Kidney tubule cell (primary cell): ENCODE measurements around the gene CDC6.

ENCODE experiments used
- DNase-seq: peaks from one replicate; pipeline ENCODE4 v3.0.0-alpha.2; 2018; ENCODE audit warnings: low spot score

Gene CDC6

DNA sequence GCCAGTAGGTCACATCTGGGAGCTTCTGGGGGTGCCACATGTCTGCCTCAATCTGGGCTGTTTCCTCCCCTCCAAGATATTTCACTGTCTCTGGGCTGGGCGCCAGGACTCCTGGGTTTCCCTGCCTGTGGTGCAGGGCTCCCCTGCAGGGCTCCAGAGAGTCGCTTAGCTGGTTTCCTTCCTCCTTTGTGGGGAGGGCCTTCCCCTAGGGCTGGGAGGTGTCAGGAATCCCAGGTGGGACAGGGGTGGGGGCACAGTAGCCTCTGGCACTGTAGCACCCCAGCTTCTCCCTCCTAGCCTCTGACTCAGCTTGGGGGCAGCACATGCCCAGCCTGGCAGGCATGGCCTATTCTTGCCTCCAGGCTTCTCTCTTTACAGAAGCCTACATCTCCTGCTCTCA, 23.9 kb downstream of the CDC6 start:
- DNase-seq = peak; percentile 75

DNA sequence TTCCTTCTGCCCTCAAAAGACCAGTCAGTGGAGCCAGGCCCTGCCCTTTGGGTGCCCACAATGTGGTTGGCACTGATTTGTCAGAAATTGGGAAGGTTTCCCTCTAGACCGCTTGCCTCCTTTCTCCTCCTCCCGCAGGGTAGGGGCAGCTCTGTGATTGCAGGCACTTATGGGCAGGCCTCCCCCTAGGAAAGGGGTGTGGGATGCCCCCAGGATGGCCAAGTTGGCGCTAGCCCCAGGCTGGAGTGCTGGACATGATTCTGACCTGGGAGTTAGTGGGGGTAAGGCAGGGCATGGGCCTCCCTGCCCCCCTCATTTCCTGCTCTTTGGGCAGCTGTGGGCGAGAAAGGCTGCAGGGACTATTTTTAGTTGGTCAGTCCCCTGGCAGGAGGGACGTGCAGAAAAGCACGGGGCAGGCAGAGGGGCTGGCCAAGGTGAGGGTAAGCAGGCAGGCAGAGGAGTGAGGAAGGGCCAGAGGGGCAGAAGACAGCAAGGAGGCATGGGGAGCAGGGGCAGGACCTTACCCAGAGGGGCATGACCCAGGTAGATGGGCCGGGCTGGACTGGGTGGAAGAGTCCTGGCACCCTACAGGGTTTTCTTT, 24.6 kb downstream of the CDC6 start:
- peak; percentile 76 for DNase-seq

DNA sequence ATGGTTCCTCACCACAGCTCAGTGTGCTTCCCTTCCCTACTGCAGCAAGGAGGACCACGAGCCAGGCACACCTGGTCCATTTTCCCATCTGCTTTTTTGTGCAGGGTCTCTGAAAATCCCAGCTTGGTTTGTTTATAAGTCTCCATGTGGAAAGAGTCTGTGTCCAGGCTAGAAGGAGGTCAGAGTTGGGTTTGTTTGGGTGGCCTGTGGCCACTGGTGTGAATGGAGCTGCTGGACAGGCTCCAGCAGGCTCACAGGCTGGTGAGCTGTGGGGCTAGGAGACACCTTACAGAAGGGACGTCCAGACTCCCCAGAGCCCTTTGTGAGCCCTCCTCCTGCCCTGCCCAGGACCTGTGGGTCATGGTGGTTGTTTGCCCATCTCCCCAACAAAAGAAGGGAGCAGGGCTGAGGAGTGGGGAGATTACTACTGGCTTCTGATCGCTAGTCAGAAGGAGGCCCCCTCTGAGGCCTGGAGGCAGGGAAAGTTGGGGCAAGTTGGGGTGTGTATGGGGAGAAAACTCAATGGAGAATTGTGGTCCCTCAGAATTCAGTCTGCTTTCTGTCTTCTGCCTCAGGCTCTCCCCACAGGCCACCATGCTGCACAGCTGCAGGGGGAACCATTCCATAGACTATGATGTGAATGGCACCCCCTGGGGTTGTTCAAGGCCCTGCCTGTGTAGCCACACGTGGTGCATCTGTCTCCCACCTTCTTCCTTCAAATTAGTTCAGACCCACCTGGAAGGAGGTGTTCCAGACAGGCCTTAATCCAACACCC, 25.4 kb downstream of the CDC6 start:
- DNase-seq = peak; percentile 17

DNA sequence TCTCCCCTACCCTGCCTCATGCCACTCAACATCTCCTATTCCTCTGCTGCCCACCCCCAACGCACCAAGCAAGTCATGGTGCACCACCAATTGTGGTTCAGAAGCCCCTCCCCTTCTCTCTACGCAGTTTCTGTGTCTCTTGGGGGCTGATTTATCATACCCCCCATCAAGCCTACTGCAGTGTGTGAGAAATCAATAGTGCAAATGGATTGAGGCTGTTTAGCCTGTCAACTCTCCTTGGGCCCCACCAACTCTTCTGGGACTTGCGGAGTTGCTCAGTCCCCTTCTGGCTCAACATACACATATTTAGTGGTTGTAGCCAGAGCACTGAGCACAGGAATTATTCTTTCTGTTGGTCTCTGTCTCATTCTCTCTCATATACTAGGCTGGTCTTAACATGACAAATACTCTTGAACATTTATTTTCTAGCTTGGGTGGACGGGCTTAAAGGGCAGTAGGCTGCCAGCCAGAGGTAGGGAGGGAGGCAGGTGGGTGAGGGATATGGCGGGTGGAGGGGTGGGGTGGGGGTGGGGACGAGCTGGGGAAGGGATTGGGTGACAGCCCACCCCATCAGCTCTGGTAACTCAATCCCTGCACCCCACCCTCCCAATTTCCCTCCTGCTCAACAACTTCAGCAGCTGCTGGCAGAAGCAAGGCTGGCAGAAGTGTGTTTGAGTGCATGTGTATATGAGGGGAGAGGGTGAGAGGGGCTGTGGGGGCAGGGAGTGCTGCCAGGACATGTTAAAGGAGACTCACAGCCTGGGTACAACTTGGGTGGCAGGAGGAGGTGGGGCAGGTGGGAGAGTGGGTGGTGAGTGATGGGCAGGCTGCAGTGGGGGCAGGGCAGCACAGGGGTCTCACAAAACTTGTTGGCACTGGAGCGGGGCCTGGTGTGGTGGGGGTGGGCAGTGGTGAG, 26.2 kb downstream of the CDC6 start:
- peak; percentile 61 for DNase-seq

DNA sequence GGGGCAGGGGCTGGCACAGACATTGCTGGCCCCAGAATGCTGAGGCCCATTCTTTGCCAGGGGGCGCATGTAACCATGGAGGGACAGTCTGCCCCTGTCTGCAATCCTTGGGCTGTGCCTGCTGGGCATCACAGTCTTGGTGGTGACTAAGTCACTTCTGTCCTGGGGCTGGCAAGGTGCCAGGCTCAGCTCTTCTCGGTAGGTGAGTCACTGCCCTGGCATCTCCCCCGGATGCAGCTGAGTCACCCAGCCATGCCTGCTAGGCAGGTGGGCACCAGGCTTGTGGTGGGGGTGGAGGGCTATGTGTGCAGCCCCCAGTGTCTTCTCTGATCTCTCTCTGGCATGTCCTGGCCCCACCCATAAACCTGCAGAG, 26.9 kb downstream of the CDC6 start:
- peak; percentile 99 for DNase-seq

DNA sequence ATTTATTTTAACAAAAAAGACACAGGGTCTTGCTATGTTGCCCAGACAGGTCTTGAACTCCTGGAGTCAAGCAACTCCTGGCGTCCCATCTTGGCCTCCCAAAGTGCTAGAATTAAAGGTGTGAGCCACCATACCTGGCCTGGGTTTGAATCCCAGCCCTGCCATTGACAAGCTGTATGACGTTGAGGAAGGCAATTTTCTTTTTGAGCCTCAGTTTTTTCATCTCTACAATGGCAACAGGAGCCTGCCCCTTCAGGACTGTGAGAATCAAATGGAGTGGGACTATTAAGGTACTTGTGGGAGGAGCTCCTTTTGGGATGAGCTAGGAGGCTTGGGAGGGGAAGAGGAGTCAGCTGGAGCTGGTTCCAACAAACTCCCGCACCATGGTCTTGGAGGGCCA, 27.5 kb downstream of the CDC6 start:
- no peak for DNase-seq

DNA sequence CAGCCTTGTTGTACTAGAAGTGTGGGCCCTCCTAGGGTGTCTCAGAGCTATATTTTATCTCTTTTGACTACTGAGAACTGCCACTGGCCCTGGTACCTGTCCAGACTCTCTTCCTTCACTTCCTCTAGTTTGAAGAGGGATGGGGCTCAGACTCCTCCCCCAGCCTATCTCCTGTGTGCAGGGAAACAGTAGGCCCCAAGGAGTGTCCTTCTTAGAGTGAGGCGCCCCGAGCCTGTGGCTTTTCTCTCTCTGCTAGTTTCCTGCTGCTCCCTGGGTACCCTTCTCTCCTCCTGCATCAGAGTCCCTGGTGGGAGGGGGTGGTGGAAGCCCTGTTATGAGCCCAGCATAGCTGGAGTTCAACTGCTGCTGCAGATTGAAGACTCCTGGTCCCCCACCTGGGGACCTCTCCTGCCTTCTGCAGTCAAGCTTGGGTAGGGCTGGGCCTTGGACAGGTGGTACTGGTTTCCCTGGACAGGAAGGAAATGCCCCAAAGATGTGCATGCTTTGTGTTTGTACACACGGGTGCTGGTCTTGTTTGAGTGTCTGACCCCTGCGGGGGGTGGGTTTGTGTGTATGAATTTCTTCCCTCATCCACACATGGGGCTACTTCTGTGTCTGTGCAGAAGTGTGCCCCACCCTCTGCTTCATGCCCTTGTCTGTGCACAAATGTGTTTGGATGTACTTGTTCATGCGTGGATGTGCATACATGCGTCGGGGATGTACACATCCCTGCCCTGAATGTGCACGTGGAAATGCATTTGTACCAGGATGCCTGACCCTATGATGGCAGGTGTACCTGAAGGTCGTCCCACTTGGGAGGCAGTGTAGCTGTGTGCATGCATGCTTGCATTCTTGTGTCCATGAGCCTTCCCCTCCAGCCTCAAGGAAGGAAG, 28.2 kb downstream of the CDC6 start:
- peak; percentile 20 for DNase-seq

DNA sequence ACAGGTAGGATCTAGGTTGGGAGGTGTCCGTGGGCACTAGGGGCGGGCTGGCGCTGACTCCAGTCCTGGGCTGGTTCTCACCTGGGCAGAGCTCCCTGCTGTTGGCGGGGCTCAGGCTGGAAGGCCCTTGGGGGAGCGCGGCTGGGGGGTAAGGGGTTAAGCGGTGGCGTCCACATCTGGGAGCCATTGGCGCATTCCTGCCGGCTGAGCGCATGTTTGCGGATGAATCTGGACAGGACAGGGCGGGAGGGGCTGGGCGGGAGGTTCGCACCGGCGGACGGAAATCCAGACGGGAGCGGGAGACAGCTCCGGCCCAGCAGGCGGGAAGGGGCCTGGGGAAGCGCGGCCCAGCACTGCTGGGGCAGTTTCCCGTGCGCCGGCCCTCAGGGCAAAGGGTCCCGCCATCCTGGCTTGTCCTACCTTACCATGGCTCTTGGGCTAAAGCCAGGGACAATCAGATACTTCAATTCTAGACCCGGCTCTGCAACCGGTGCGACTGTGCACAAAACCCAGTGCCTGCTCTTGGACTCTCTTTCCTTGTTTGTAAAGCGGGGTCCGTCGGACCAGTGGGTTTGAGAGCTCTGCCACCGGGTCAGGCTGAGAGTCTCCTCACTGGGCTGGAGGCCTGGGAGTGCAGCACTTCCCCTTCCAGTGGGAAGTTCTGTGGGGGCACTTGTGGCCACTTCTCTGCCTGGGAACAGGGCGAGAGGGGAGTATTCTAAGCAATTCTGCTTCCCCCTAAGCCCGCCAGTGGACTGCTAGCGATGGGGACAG, 29.1 kb downstream of the CDC6 start:
- DNase-seq = peak; percentile 81

DNA sequence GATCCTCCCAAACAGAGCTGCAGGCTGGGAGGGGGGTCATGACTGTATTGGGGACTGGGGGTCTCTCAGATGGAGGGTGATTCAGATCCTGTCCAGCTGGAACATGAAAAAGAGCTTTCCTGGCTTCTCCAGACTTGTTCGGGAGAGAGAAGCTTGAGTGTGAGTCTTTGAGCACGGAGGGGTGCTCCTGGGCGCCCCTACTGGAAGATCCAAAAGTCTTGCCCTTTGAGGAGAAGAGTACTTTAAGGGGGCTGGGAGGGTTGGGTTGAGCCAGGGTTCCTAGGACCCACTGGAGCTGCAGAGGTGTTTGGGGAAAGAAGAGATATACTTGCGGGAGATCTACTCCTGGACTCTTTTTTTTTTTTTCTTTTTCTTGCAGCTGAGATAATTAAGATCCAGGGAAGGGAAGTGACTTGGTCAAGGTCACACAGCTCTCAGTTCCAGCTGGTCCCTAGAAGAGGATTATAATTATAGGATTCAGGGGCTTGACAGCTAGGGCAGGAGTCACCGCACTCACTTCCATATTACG, 29.7 kb downstream of the CDC6 start:
- peak; percentile 77 for DNase-seq

DNA sequence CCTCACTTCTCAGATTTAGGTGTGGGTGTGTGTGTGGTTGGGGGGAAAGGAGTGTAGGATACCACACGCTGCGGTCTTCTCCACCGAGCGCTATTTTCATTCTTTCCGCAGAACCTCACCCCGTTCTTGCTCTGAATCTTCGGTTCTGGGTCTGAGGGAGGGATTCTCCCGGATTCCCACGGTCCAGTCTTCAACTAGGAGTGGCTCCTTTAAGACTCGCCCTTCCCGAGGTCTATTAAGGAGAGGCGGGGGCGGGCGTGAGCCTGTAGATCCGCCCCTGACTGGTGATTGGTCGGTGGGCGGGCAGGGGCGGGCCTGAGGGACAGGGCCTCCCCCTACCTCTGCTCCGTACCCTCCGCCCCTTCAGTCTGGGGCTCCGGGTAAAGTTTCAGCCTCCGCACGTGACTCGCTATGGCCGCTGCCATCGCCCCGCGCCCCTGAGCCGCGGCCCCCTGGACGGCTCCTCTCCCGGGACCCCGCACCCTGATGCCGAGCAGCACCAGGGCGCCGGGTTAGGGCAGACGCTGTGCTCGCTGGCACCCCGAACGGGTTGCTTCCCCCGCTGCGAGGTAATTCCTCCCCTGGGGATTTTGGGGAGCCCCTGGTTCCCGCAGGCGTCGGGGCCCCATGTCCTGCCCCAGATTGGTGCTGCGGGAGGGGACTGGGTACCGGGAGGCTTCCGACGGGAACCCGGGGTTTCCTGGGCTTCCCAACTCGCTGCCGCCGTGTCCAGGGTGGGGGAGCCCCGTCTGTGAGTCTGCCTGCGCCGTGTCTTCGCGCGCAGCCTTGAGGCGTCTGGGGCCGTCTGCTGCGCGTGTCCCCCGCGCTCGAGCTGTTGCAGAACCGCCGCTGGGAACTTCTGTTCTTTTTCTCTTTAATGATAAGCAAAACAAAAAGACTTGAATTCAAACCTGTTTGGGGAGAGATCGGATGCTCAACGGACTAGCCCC, 30.5 kb downstream of the CDC6 start:
- DNase-seq = peak; percentile 95

DNA sequence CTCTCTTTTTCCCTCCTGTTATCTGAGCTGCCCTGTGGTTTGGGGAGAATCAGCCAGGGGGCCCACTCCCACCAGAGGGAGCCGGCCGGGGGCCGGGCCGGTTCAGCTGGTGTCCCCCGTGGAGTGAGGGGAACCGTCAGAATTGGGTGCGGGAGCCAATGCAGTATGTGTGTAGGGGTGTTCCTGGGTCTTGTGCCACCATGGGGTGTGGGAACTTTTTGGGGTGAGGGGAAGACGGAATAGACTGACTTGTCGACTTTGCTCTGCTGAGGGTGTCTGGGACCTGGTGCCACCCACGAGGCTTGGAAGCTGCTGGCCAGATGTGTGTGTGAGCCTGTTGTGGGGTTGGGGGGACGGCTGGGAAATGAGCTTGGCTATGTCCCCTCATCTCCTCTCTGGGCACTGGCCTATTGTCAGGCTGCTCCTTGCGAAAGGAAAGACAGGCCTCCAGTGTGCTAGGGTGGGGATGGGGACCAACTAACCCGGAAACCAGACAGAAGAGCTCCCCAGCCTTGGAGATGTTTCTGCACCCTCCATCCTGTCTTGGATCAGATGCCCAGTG, 31.2 kb downstream of the CDC6 start:
- no peak for DNase-seq

DNA sequence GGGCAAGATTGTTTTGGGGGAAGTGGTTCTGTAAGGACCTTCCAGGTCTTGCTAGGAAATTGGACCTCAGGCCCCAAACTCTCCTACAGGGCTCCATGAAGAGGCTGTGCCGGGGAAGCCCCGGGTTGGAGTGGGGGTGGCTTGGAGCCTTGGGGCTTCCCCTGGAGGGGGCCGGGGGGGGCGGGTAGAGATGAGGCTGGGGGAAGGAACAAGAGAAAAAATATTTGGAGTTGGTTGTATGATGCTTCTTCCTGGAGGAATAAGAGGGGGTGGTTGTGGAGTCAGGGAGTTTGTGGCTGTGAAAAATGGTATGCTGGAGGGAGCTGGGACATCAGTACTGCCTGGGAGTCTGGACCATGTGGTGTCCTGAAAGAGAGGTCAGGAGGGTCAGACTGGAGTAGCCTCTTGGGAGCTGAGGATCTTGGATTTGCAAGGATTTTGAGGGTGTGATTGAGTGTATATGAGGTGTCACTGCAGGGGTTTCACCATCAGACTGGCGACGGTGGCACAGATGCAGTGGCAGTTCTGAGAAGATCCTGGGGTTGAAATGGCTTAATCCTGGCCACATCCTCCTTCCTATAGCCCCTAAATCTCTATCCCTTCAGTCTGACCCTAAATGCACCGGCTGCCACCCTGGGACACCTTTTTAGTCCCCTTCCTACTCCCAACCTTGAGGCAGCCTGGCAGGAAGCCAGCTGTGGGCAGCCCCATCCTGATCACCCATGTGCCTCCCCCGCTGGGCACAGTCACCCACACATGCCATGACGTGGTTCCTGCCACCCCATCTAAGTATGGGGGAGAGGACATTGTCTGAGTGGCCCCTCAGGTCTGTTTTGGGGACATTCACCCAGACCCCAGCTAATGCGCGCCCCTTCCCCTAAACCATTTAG, 32.2 kb downstream of the CDC6 start:
- no peak for DNase-seq

DNA sequence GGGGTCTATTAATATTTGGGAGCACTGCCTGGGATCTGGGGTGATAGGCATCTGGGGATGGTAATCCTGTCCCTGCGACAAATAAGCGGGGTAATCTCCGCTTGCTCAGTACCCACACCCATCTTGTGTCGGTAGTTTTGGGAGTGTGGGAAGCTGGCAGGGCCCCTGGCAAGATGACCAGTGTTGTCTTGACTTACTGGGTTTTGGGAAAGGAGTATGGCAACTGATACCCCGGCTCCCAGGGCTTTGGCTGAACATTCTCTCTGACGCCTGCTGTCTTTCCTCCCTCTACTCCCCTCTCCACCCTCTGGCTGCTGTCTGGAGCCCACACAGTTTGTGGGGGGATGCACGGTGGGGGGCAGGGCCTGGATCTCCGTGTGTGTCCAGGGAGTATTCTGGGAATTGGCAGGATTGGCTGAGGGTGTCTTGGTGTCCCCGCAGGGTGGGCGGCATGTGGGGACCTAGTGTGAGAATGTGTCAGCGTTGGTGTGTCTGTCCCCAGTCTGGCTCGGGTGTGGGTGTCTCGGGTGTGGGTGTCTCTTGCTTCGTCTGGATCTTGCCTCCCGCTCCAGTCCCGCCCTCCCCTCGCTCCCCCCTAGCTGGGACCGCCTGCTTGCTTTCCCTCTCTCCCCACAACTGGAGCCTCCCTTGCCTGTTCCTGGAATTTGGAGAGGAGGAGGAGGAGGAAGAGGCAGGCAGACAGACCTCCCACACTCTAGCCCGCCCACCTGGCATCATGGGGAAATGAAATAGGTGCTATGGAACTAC, 33.3 kb downstream of the CDC6 start:
- DNase-seq = no peak

DNA sequence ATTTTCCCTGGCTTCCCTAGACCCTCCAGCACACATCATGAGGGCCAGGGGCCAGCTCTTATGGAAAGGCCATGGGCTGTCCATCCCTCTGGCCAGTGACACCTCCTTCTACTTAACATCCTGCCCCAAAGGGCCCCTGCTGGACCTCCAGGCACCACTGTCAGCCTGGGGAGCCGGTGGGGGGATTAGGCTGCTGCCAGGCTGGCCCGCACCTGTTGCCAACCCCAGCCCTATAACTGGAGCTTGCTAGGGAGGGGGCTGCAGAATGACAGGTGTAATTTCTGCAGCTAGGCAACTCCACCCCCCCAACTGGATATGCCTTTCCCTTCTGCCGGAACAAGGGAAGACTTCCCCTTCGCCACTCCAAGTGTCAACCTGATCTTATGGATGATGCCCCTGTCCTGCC, 33.8 kb downstream of the CDC6 start:
- DNase-seq = no peak

DNA sequence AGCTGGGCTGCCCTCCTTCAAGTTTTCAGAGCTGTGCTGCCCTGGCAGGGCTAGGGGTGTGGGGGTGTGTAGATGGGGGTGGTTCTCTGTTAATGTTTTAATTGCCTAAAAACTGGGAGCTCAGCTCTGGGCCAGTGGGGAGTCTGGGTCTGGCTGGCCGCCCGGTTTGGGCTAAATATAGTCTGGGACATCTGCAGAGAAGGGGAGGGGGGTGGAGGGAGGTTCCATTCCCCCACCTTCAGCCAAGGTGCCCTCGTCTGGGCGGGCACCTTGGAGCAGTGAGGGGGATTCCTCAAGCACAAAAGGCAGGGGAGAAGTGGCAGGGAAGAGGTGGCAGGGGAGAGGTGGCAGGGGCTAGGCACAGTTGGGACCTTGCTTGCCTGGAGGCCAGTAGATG, 34.3 kb downstream of the CDC6 start:
- no peak for DNase-seq

DNA sequence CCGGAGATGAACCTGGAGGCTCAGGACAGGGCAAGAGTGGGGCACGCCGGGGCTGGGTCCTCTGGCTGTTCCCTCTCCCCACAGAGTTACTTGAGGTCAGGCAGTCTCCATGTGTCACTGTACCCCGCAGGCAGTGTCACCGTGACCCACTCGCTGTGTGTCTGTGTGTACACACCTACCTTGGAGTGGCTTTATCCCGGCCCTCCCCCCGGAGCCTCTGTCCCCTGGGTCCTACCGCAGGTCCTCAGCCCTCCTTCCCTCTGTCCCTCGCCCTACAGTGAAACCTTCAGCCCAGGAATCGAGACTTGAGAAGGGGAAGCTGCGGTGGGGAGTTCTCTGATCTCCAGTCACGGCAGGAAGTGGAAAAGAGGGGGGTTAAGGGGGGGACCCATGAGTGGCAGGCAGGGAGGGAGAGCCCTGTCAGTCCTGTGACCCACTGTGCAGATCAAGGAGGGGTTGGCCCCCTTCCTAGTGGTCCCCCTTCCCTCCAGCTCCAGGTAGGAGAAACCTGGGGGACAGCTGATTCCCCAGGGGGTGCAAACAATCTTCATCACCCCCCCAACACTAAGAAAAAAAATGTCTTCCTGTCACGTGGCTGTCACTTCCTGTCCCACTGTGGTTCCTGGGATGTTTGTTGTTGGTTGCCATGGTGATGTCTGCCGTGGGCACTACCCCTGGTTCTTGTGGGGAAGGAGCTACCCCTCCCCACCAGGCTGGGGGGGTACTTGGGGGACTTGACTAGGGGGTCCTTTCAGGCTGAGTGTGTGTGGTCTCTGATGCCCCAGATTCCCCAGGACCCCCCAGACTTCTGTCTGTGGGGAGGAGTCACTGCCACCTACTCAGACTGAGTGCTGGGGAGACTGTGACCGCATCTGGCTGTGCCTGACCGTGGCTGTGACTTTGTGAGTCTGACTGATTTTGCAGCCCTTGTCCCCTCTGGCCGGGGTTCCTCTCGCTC, 35.0 kb downstream of the CDC6 start:
- peak; percentile 89 for DNase-seq
